Colonic mucosa (tissue), 4 donors: Measurements from ENCODE around the gene G6PC3. TPM values are rescaled to one million over a fixed set of nuclear protein-coding genes. Genes with fewer than 3 reads are reported as not detected.

ENCODE experiments used
- DNase-seq: peaks from one replicate; pipeline ENCODE4 v3.0.0-alpha.2; 2020
- H3K27ac ChIP-seq: fragments of 200-600 bp; one replicate; pipeline ENCODE4 v1.8.0; 2021
- H3K27me3 ChIP-seq: fragments of 200-600 bp; one replicate; pipeline ENCODE4 v1.8.0; 2021
- H3K36me3 ChIP-seq: fragments of 200-600 bp; one replicate; pipeline ENCODE4 v1.8.0; 2021
- H3K4me1 ChIP-seq: fragments of 200-600 bp; one replicate; pipeline ENCODE4 v1.8.0; 2021; ENCODE audit warnings: mild to moderate bottlenecking
- H3K4me3 ChIP-seq: fragments of 200-600 bp; one replicate; pipeline ENCODE4 v1.8.0; 2021
- H3K9ac ChIP-seq, 2 donors: one replicate each; pipeline ENCODE4 v1.7.0; 2013; ENCODE audit warnings: control low read depth in 2 of 2, low read depth in 2 of 2, low read length in 2 of 2
- H3K9me3 ChIP-seq: fragments of 200-600 bp; one replicate; pipeline ENCODE4 v1.8.0; 2021
- CTCF ChIP-seq: fragments of 200-600 bp; IDR thresholded peaks from one replicate; pipeline ENCODE4 v1.8.0; 2022; ENCODE audit warnings: antibody characterized with exemption, mild to moderate bottlenecking
- intact Hi-C: fragments of 100-400 bp; cut with DNase I; formaldehyde crosslinking; loops from one replicate; pipeline ENCODE4 v1.14.1; 2022
- total RNA-seq, 2 donors: library from RNA; stranded (reverse); fragmentation: NEBNext Ultra II Directional in 1 of 2; extraction: Animal tissue kit (Norgen Biotek cat#: 25700) in 1 of 2; gene quantifications; one replicate each; pipeline ENCODE4 v1.2.1, GENCODE V29; 2021
- donor health status: healthy.
- donor health status: DM: no; HTN: no; CAD: no.
- donor health status: DM: no; HTN: no; CAD: no.

G6PC3 gene
- total RNA-seq, 2 donors from 2014 or later, result 28.3 to 44.7 TPM

GRCh38 chr17:44076716-44077594, 6.4 kb downstream of the G6PC3 start:
- intact Hi-C loops, result no loop called here
- H3K9ac ChIP-seq, result no peak overlapping the region
- TF ChIP-seq CTCF, result no peak
- no peaks in the 10 kb centered on the region for H3K9me3 ChIP-seq
- H3K36me3 ChIP-seq, result no peaks in the 10 kb centered on the region
- H3K4me1 ChIP-seq, result no peaks in the 10 kb centered on the region
- no peak overlapping the region for H3K4me3 ChIP-seq
- H3K27ac ChIP-seq, result no peak overlapping the region
- no peak for DNase-seq
- H3K27me3 ChIP-seq, result no peaks in the 10 kb centered on the region

GRCh38 chr17:44077595-44077909, 7.0 kb downstream of the G6PC3 start:
- H3K36me3 ChIP-seq, result no peaks in the 10 kb centered on the region
- no peak for DNase-seq

GRCh38 chr17:44078412-44078811, 7.9 kb downstream of the G6PC3 start:
- TF ChIP-seq CTCF, result no peak
- no peak for DNase-seq
- H3K9ac ChIP-seq, result no peak overlapping the region
- no peak overlapping the region for H3K4me3 ChIP-seq
- no peak overlapping the region for H3K27ac ChIP-seq
- H3K27me3 ChIP-seq, result no peaks in the 10 kb centered on the region
- H3K9me3 ChIP-seq, result no peaks in the 10 kb centered on the region
- intact Hi-C loops, result no loop called here
- no peaks in the 10 kb centered on the region for H3K4me1 ChIP-seq
- H3K36me3 ChIP-seq, result no peaks in the 10 kb centered on the region

More at GRCh38 chr17:44077595-44077909, 7.0 kb downstream of the G6PC3 start:
- no peak overlapping the region for H3K4me3 ChIP-seq
- no peak for TF ChIP-seq CTCF
- no peak overlapping the region for H3K9ac ChIP-seq
- no peaks in the 10 kb centered on the region for H3K27me3 ChIP-seq
- intact Hi-C loops, result no loop called here
- no peaks in the 10 kb centered on the region for H3K9me3 ChIP-seq
- H3K4me1 ChIP-seq, result no peaks in the 10 kb centered on the region
- H3K27ac ChIP-seq, result no peak overlapping the region

GRCh38 chr17:44079877-44080821, 9.6 kb downstream of the G6PC3 start:
- H3K27me3 ChIP-seq, result no peaks in the 10 kb centered on the region
- no peaks in the 10 kb centered on the region for H3K9me3 ChIP-seq
- no peaks in the 10 kb centered on the region for H3K36me3 ChIP-seq
- no peak overlapping the region for H3K9ac ChIP-seq
- no peak overlapping the region for H3K4me3 ChIP-seq
- DNase-seq, result no peak
- no peak for TF ChIP-seq CTCF
- H3K27ac ChIP-seq, result no peak overlapping the region
- H3K4me1 ChIP-seq, result no peaks in the 10 kb centered on the region
- intact Hi-C loops, result no loop called here

GRCh38 chr17:44081681-44082080, 11.1 kb downstream of the G6PC3 start:
- no peaks in the 10 kb centered on the region for H3K4me1 ChIP-seq
- no peak for DNase-seq
- H3K36me3 ChIP-seq, result no peaks in the 10 kb centered on the region
- no peak overlapping the region for H3K27ac ChIP-seq
- H3K4me3 ChIP-seq, result no peak overlapping the region
- H3K9me3 ChIP-seq, result no peaks in the 10 kb centered on the region
- intact Hi-C loops, result no loop called here
- no peaks in the 10 kb centered on the region for H3K27me3 ChIP-seq
- H3K9ac ChIP-seq, result no peak overlapping the region
- TF ChIP-seq CTCF, result no peak
